HEK293 (cell line): ENCODE results near the gene UBR4.

ENCODE experiments used
- CTCF ChIP-seq: fragments of 450-650 bp; formaldehyde crosslinking; IDR thresholded peaks from 2 replicates; pipeline ENCODE4 v1.5.1; 2016; ENCODE audit warnings: missing biosample characterization, missing genetic modification characterization
- KLF1 ChIP-seq: fragments of 450-650 bp; formaldehyde crosslinking; IDR thresholded peaks from 2 replicates; pipeline ENCODE4 v1.5.1; 2016; ENCODE audit warnings: missing biosample characterization, missing genetic modification characterization
- MZF1 ChIP-seq: fragments of 450-650 bp; formaldehyde crosslinking; IDR thresholded peaks from 2 replicates; pipeline ENCODE4 v1.5.1; 2017; ENCODE audit warnings: missing biosample characterization, missing genetic modification characterization, borderline replicate concordance
- SALL2 ChIP-seq: fragments of 450-650 bp; formaldehyde crosslinking; IDR thresholded peaks from 2 replicates; pipeline ENCODE4 v1.5.0; 2017; ENCODE audit warnings: missing biosample characterization, mild to moderate bottlenecking, missing genetic modification characterization, borderline replicate concordance
- ZNF174 ChIP-seq: fragments of 450-650 bp; formaldehyde crosslinking; IDR thresholded peaks from 2 replicates; pipeline ENCODE4 v1.5.0; 2017; ENCODE audit warnings: missing biosample characterization, mild to moderate bottlenecking, missing genetic modification characterization
- ZNF274 ChIP-seq, 2 experiments: fragments of 200-500 bp in 1 of 2; fragments of 450-650 bp in 1 of 2; sonication (Bioruptor generic) in 1 of 2; formaldehyde crosslinking in 1 of 2; IDR thresholded peaks; 2 replicates each; pipeline versions ENCODE4 v1.5.1 to v1.6.1; 2014 to 2016; ENCODE audit warnings: borderline replicate concordance in 1 of 2, inconsistent platforms in 1 of 2, low read length in 1 of 2, missing biosample characterization in 1 of 2, missing genetic modification characterization in 1 of 2
- ZNF548 ChIP-seq: fragments of 450-650 bp; formaldehyde crosslinking; IDR thresholded peaks from 2 replicates; pipeline ENCODE4 v1.5.1; 2016; ENCODE audit warnings: missing biosample characterization, missing genetic modification characterization
- ZNF571 ChIP-seq: fragments of 450-650 bp; formaldehyde crosslinking; IDR thresholded peaks from 2 replicates; pipeline ENCODE4 v1.5.0; 2017; ENCODE audit warnings: missing biosample characterization, missing genetic modification characterization
- ZNF660 ChIP-seq: fragments of 450-650 bp; IDR thresholded peaks from 2 replicates; pipeline ENCODE4 v1.5.1; 2018; ENCODE audit warnings: missing biosample characterization, mild to moderate bottlenecking, missing genetic modification characterization
- ZNF792 ChIP-seq: fragments of 450-650 bp; formaldehyde crosslinking; IDR thresholded peaks from 2 replicates; pipeline ENCODE4 v1.5.1; 2016; ENCODE audit warnings: missing biosample characterization, missing genetic modification characterization
- ZNF830 ChIP-seq: fragments of 450-650 bp; IDR thresholded peaks from 2 replicates; pipeline ENCODE4 v1.5.0; 2018; ENCODE audit warnings: missing biosample characterization, missing genetic modification characterization, low read depth, mild to moderate bottlenecking, moderate library complexity

- no peak for TF ChIP-seq CTCF (tag by site-specific recombination)
- TF ChIP-seq MZF1 (tag by site-specific recombination) = no peak
- no peak for TF ChIP-seq ZNF548 (tag by site-specific recombination)
- TF ChIP-seq KLF1 (tag by site-specific recombination) = no peak
- TF ChIP-seq ZNF660 (tag by site-specific recombination) = no peak
- no peak for TF ChIP-seq ZNF792 (tag by site-specific recombination)
- TF ChIP-seq ZNF571 (tag by site-specific recombination) = no peak
- no peak for TF ChIP-seq ZNF274 (IDR thresholded peaks at IDR 0.05; ENCODE audit: low read length)
- TF ChIP-seq ZNF274 (tag by site-specific recombination; IDR thresholded peaks at IDR 0.05; ENCODE audit: borderline replicate concordance) = no peak
- TF ChIP-seq ZNF830 (tag by site-specific recombination) = no peak
- TF ChIP-seq SALL2 (tag by site-specific recombination) = no peak
- no peak for TF ChIP-seq ZNF174
Observed at GRCh38 chr1:19160831-19161230, 49.2 kb downstream of the UBR4 start.
